Esophagus muscularis mucosa (tissue), 3 donors: ENCODE measurements around the gene WNT5B.

Source experiments
- CTCF ChIP-seq, 3 experiments: fragments of 200-600 bp in 2 of 3; fragments of 450-650 bp in 1 of 3; sonication (generic) in 2 of 3; IDR thresholded peaks; one replicate each; pipeline ENCODE4 v1.5.1; 2017 to 2019; ENCODE audit warnings: antibody characterized with exemption in 3 of 3, mild to moderate bottlenecking in 2 of 3, moderate library complexity in 1 of 3
- POLR2A ChIP-seq: fragments of 450-650 bp; IDR thresholded peaks from one replicate; pipeline ENCODE4 v1.6.1; 2017; ENCODE audit warnings: antibody characterized with exemption, moderate library complexity, mild to moderate bottlenecking, low read depth
- POLR2AphosphoS5 ChIP-seq, 2 donors: sonication (generic); formaldehyde crosslinking; IDR thresholded peaks; one replicate each; pipeline ENCODE4 v1.6.1; 2017; ENCODE audit warnings: antibody characterized with exemption in 2 of 2

GRCh38 chr12:1643905-1644533 lies 15.0 kb downstream of the WNT5B start:
- TF ChIP-seq CTCF (IDR thresholded peaks at IDR 0.05) (no peak), POLR2A (no peak), POLR2AphosphoS5 (IDR thresholded peaks at IDR 0.05) (no peak)
